HG03060 (cell line): ENCODE data around the gene LGR4.

Experiments
- ATAC-seq: cut with Tn5 transposase; IDR thresholded peaks from one replicate; pipeline ENCODE4 v1.9.1; 2021; ENCODE audit warnings: low read depth, moderate number of reproducible peaks; ENCODE audit not compliant: unreplicated experiment

LGR4 gene

DNA sequence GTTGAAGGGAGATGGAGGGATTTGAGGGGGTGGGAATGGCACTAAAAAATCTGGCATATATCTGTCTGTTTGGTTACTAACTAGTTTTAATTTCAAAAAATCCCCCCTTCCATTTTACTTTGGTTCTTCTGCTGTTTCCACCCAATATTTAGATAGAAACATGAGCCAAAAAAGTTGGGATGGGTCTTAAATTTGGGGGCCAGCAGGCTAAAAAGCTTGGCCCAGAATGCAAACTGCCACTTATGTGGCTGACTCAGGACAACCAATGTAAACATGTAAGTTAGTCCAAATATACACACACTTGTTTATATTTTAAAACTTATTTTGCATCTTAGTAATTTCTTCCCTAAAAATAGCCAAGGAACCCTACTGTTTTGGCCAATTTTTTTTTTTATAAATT is 35.7 kb downstream of the LGR4 start:
- ATAC-seq = no peak

DNA sequence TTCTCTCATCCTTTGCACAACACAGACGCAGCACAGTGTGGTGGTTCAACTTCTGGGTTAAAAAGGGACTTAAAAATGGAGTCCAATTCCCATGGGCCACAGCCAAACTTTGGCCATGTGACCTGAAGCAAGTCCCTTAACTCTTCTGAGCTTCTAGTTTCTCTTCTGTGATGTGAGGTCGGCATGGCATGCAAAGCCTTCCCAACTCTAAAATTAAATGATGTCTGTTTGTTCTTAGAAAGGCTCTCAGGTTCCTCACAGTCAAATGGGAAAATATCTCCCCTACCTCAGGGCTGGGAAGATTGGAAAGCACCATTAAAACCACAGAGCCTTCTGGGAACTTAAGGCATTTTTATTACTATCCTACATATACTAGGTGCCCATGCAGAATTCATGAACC is 38.8 kb downstream of the LGR4 start:
- no peak for ATAC-seq

DNA sequence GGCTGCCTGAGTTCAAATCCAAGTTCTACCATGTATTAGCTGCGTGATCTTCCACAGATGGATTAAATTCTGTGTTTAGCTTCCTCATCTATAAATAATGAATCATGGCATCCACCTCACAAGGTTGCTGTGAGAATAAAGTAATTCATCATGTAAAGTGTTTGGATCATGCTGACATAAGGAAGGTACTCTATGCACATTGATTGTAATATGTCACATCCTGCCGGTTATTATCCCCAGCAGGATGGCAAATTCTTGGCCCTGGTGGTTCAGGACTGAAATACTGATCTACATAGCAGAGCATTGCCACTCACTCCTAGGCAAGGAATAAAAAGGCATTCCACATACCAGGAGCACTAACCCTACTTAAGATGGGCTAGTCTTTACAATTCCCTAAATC is 40.8 kb downstream of the LGR4 start:
- no peak for ATAC-seq

DNA sequence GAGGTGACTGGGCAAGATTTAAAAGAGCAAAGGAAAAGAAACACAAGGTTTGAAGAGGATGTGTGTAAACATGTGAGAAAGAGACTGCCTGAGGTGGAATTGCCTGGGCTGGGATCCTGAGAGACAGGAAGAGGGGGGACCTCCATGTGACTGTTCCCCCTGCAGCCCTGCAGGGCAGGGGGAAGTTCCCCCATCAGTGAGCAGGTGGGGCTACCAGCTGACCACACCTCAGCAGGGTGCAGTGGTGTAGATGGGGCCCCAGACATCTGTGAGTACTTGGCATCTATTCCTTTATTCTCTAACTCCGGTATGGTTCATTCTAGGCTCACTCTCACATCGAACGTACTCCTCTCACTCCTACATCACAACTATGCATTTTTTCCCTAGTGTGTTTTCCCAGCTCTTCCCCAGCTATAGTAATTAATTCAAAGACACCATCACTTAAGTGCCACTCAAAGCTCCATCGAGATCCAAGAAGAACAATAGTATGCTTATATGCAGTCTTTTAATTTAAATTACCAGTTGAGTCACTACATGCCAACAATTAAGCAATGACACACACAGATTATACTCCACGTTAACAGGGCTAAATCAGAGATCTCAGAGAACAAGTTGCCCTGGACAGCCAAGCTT is 42.7 kb downstream of the LGR4 start:
- no peak for ATAC-seq

DNA sequence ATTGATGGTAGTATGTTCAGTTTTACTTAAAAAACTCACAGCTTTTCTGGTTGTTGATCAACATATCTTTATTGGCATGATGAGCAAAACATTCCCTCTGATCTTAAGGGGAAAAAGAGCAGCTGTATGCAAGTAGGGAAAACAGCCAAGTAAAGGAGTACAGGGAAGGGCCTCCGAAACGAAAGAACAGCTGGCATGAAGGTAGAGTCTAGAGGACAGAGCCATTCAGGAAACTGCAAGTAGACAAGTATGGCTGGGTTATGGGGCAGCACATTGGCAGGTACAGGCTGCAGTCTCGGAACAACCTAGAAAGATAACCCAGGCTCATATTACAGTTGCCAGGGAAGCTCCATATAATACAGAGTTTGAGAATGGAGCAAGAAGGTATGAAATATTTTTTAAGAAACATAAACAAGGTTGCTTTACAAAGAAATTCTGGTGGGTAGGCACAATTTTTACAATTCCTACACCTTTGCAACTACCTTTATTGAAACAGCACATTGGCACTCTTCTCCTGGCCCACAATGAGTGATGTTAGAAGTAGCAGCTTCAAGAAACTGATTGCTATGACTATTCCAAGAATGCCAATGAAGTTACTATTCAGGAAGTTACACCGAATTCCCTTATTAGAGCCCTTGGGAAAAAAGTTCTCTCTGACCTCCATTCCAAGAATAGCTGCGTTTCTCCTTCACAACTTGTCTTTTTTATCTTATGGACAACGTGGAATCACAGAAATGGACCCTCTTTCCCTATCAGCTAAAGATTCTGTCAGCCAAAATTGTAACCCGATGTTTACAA is 45.2 kb downstream of the LGR4 start:
- ATAC-seq = no peak

DNA sequence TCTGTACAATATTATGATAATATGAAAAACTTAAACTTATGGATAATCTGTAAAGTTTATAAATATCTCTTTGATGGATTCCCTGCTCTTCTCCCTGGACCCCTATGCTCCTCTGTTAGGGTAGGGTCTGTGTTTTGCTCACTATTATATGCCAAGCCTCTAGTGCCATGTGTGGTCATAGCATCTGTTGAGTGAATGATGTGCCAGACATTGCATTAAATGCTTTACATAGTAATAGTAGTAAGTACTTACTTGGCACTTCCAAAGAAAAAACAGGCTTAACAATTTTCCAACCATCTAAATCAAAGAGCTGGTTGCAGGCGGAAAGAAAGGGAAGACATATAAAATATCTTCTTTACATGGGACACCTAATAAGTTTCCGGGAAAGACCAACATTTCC is 46.8 kb downstream of the LGR4 start:
- no peak for ATAC-seq

DNA sequence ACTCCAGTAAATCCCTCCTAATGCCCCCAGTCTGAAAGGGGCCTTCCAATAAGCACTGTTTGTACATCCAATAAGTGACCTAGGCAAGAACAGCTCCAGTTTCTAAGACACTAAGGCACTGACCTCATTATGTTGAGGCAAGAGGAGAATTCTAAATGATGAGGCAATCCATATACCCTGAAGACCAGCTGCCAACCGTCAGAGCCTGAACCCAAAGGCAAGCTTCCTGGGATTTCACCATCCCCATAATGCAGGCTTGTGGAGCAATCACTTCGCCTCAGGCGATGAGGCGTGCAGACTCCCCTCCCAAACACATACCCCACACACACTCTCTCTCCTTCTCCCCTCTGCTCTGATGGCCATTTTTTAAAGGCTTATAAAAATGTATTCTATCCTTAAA is 49.5 kb downstream of the LGR4 start:
- no peak for ATAC-seq

DNA sequence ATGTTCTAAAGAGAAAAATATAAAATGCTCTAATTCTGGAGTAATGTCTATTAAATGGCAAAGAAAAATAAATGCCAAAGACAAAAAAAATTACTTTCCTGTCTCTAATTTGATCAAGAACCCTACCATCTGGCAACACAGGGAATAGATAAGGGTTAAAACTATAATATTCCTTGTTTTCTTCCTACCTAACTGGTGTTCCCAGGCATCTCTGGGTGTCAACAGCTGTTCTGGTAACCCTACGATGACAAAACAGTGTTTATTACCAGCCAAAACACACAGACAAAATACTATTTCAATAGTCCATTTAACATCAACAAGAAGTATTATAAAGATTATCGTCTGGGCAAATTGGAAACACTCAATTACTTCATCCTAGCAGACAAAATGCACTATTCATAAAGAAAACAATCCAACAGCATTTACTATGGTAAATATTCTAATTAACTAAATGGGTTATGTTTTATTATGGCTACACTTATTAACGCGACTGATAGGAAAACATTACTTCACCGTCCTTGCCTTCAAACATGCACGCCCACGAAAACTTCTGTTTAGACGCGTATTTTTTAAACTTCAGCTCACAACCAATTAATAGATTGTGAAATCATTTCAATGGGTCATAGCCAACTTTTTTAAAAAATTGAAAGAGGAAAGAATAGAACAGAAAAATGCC is 50.6 kb downstream of the LGR4 start:
- ATAC-seq = no peak

DNA sequence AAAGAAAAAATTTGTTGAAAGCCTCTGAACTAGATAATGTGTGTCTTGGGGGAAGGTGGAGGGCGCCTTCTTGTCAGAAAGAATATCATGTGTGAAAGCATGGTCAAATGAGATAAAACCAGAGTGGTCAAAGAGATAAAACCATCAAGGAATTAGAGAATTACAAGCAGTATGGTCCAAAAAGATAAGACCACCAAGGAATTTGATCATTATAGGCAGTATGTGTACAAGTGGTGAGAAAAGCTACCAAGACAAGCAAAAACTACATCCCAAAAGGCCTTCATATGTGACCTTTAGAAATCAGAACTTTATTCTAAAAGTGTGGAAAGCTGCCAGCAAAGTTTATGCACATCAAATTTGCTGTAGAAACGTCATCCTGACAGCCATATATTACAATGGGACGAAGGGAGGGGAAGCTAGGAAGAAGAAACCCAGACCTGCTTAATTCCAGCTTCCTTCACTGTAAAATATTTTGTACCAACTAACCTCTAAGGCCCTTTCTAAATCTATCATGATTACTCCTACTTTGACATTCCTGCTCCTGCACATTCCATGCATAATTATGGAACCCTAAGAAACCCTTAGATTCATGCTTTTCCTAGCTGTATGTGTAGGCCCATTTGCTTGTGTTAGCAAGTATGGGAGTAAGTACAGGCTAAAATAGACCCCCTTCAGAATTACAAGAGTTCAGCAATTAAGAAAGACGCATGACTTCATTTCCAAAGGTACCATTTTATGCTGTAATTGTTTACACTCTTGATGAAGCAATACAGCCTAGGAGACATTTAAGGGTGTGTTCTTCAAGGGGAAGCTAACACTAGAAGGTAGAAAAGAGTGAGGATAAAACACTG is 51.6 kb downstream of the LGR4 start:
- ATAC-seq = no peak

DNA sequence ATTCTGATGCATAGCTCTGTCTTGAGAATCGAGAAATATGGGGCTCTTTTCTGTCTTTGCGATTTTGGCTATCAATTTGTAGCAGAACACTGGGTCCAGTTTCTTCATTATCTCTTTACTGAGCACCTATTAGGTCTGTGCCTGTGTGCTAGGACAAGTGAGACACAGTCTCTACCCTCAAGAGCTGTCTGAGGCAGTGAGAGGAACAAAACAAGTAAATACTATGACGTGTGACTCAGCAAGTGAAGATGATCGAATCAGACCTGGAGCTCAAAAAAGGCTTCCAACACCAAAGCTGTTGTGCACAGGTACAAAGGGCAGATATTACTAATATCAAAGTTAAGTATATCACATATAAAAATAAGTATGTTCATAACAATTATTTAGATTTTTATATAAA is 52.4 kb downstream of the LGR4 start:
- no peak for ATAC-seq

DNA sequence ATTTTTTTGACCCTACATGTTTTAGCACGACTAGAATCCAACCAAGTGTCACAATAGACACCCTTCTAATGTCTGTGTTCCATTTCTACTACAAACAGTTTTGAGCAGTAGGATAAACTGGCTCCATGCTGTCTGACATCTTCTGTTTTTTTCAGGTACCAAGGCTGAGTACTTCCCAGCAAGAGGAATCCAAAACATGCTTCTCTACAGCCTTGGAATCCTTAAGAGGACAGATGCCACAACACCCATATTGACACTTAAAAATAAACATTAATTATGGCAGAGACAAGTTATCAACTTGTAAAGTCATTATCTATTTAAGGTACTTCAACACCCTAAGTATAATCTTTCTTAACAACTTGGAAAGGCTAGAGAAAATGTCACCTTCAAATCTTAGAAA is 54.2 kb downstream of the LGR4 start:
- ATAC-seq = no peak

DNA sequence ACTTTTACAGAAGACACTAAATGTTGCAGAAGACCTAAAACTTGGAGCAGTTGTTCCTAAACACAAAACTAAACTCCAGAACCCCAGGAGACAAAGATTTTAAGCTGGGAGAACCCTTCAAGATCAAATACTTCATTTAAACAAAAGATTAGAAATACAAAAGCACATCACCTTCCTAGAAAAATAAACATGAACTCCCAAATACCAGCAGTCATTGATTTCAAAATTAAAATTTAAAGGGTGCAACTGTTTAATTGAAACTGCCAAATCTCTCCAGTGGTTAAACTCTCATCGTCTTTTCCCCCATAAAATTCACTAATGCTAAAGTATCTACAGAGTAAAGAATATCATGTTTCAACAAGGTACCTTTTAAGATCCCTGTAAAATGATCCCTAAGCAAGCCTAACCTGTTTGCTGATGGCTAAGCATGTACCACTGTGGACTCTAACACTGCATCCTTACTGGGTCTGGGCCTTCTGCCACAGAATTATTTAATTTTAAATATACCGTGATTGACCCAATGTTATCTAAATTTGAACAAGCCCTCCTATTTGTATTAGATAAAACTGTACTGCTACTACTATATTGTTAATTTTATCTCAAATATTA is 55.9 kb downstream of the LGR4 start:
- no peak for ATAC-seq

DNA sequence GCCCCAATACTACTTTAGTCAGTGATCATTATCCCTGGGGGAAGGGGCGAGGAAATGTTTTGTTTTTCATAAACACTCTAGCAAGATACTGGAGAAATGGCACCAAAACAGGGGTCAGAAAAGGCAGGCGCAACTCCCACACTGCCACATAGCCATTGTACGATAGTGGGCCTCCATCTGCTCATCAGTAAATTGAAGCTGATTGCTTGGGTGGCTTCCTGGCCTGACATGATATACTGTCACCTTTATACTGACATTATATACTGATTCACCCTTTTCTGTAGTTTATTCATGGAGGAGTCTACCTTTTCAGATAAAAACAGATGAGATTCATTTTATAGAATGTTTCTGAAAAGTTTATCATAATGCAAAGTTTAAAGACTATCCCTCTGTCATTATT is 57.9 kb downstream of the LGR4 start:
- no peak for ATAC-seq

DNA sequence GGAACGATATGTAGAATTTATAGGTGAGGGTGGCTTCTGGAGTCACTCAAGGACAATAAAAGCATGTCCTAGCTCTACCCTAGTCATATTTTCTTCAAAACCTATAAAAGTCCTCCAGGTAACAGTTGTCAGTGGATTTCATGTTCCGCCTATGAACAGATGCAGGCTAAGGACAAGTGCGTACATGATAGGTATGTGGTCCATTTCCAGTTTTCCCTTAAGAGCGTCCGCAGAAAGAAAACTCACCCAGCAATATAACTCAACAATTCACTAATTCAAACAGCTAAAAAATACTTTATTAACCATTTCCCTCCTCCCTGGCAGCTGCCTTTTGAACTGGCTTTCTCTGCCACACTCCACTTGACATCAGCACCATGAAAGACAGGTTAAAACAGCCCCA is 59.4 kb downstream of the LGR4 start:
- no peak for ATAC-seq

DNA sequence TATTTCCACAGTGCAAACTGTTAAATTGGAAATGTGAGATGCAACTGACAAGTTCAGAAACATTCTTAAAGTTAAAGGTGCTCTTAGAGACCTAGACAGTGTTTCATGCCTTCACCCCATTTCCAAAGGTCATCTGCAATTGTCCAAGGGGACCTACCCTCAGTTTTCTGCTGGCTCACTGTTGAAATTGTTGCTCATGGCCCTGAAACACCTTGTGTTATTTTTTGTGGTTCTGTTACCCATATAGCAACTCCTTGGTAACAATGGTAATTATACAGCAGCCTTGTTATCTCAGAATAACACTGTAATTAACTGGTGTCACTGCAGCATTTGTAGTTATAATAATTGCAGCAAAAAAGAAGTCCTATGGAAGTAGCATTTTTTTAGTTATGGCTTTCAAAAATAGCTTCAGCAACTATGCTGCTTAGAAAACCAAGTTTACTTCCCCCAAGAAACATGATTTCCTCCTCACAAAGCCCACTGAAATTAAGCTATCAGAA is 60.3 kb downstream of the LGR4 start:
- no peak for ATAC-seq

DNA sequence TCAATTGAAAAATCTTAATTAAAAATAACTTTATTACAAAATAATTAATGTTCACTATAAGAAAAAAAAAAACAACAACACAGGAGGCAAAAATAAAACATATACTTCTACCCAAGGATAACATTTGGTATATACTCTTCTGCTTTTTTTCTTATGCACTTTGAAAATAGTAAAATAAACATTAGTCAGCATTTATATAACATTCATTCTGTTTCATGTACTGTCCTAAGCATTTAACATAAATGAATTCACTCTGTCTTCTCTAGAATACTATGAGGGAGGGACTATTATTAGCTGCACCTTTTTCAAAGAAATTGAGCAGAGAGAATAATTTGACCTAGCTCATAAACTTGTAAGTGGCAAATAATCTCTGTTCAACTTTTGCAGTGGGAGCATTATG is 61.3 kb downstream of the LGR4 start:
- ATAC-seq = no peak

DNA sequence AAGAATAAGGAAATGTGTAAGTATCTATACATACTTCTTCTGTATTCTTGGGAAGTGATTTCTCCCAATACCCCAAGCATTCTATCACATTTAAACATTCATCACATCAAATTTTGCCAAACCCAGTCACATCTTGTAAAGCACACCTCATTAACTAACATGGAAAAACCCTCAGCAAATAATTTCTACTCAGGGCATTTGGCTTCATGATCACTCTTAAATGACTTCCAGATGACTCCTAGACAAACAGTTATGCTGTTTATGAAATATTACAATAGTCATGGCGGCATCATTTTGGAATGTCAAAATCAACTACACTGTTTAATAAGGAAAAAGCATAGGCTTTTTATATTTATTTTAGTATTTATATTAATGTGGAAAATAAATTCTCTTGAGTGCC is 62.3 kb downstream of the LGR4 start:
- ATAC-seq = no peak

DNA sequence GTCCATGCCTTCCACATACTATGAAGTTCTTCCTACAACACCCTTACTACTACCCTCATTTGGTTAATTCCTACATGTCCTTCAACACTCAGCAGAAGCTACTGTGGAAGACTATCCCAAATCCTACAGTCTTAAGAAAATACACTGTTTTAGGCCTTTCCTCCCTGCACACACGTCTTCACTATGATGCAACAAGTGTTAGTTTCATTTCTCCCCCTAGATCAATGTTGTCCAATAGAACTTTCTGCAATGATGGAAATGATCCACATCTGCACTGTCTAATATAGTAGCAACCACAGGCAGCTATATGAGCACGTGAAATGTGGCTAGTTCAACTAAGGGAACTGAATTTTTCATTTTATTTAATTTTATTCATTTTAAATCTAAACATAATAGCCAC is 62.8 kb downstream of the LGR4 start:
- no peak for ATAC-seq

DNA sequence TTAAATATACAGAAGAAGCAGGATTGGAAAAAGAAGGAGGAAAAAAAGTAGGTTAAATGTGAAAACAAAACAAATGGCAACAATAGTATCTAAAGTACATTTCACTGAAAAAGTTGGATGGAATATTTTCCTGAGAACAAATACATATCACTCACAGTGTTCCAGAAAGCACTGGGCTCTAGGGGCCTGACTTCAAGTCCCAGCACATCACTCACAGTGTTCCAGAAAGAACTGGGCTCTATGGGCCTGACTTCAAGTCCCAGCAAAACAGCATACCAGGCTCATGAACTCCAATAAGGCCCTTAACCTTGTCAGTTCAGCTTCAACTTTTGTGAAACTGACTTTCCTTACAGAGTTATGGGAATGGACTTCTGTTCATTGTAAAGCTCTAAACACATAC is 63.5 kb downstream of the LGR4 start:
- no peak for ATAC-seq

DNA sequence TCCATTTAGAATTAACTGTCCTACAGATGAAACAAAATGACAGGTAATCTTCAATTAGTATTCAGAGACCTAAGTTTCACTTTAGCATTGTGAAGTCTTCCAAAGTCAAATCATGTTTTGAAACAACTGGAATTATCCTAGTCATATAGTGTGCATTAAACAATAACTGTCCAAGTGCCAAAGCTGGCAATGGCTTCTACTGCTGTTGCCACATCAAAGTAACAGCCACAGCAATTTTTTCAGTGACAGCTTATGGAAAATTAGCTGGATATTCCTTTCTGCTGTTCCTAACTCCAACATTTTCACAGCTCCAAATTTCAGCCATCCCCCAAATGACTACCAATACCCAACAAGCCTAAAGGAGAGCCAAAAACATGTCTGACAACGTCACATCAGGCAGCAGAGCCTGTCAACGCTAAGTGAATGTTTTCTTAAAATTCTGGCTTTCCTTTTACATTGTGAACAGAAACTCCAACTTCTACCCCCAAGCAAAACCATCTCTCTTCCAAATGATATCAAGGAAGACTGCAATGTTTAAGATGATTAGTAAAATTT is 64.3 kb downstream of the LGR4 start:
- no peak for ATAC-seq
